ENCODE data around the gene PAQR8. TPM values are rescaled to one million over a fixed set of nuclear protein-coding genes. Genes with fewer than 3 reads are reported as not detected.

PAQR8 gene
- polyA plus RNA-seq, 1 of the 3 experiments (the other 2 are of a cell fraction), result 2.3 TPM

GRCh38 chr6:52377538-52378221 is 15.7 kb downstream of the PAQR8 start (continued):
- no peak for TF ChIP-seq REST (IDR thresholded peaks at IDR 0.05; ENCODE audit: low read depth, low read length)

GRCh38 chr6:52381249-52381648 is 19.3 kb downstream of the PAQR8 start:
- Histone ChIP-seq H3K9me2 (no peaks in the 10 kb centered on the region), H3K4me2 (no peak overlapping the region), H3K27me3 (ENCODE audit: insufficient read depth) (no peaks in the 10 kb centered on the region), H3K4me1 (ENCODE audit: control insufficient read depth in 1 of 2, insufficient read depth in 2 of 2, low read depth in 1 of 2, low read length in 1 of 2) (no peaks in the 10 kb centered on the region; a peak in 1 of 4 replicates), H3K4me3 (ENCODE audit: low read depth in 2 of 2, low read length in 1 of 2) (no peak overlapping the region), H3K36me3 (replicated peaks in 1 of 2; ENCODE audit: control insufficient read depth in 1 of 2, insufficient read depth in 2 of 2, low read length in 1 of 2) (no peaks in the 10 kb centered on the region), H4K20me1 (ENCODE audit: insufficient read depth) (no peaks in the 10 kb centered on the region), H3F3A (replicated peaks; ENCODE audit: insufficient read depth) (no peaks in the 10 kb centered on the region), H2AFZ (ENCODE audit: low read depth) (no peak overlapping the region), H3K9ac (no peak overlapping the region), H3K79me2 (ENCODE audit: insufficient read depth) (no peaks in the 10 kb centered on the region), H3K27ac (ENCODE audit: low read depth in 2 of 2, low read length in 1 of 2) (no peak overlapping the region), H3K9me3 (no peaks in the 10 kb centered on the region)
- 97% methylated on average over 4 of the region's 4 CpGs for whole genome bisulfite sequencing (ENCODE audit: low lambda C conversion rate)
- TF ChIP-seq GATA2 (CRISPR knock-in tag; IDR thresholded peaks at IDR 0.05) (no peak), IRF3 (IDR thresholded peaks at IDR 0.05; ENCODE audit: low read depth, low read length) (no peak), EZH2phosphoT487 (IDR thresholded peaks at IDR 0.05; ENCODE audit: borderline replicate concordance, low read depth) (no peak), MEF2A (IDR thresholded peaks at IDR 0.05; ENCODE audit: borderline replicate concordance, low read depth) (no peak)
- POLR2A ChIA-PET, result no interaction called here
- CTCF ChIA-PET, result interaction anchor here (1.6 kb wide), 1 partner anchor 19 kb away, joined by 4 read pairs; the partner anchor contains the start of gene PAQR8
- no peak for DNase-seq

GRCh38 chr6:52384145-52384766 is 22.3 kb downstream of the PAQR8 start:
- peaks cover under 1 to 2% of the 10 kb centered on the region in 2 experiments; a peak in 3 of 4 replicates for H3K4me1 ChIP-seq (ENCODE audit: control insufficient read depth in 1 of 2, insufficient read depth in 2 of 2, low read depth in 1 of 2, low read length in 1 of 2)
- POLR2A ChIA-PET, result no interaction called here

More at GRCh38 chr6:52384145-52384766, 22.3 kb downstream of the PAQR8 start:
- Histone ChIP-seq H3K9me3 (no peaks in the 10 kb centered on the region), H4K20me1 (ENCODE audit: insufficient read depth) (no peaks in the 10 kb centered on the region), H3K79me2 (ENCODE audit: insufficient read depth) (no peaks in the 10 kb centered on the region), H3K9me2 (no peaks in the 10 kb centered on the region), H2AFZ (ENCODE audit: low read depth) (no peak overlapping the region), H3K36me3 (replicated peaks in 1 of 2; ENCODE audit: control insufficient read depth in 1 of 2, insufficient read depth in 2 of 2, low read length in 1 of 2) (no peaks in the 10 kb centered on the region), H3K4me2 (no peak overlapping the region), H3F3A (replicated peaks; ENCODE audit: insufficient read depth) (peaks cover 7% of the 10 kb centered on the region), H3K9ac (no peak overlapping the region), H3K27me3 (ENCODE audit: insufficient read depth) (no peaks in the 10 kb centered on the region), H3K27ac (ENCODE audit: low read depth in 2 of 2, low read length in 1 of 2) (no peak overlapping the region), H3K4me3 (ENCODE audit: low read depth in 2 of 2, low read length in 1 of 2) (no peak overlapping the region)
- WGBS (ENCODE audit: low lambda C conversion rate), result 93% methylated on average over 2 of the region's 2 CpGs
- CTCF ChIA-PET, result interaction anchor here (0.6 to 1.0 kb wide), 2 partner anchors 16 to 97 kb away, joined by 3 to 4 read pairs; no protein-coding TSS in a partner anchor
- TF ChIP-seq MXI1 (IDR thresholded peaks at IDR 0.05; ENCODE audit: low read depth, low read length) (no peak), RXRA (IDR thresholded peaks at IDR 0.05; ENCODE audit: borderline replicate concordance, low read depth) (no peak), IRF3 (IDR thresholded peaks at IDR 0.05; ENCODE audit: low read depth, low read length) (no peak)
- DNase-seq, result no peak
